Measurements from ENCODE around the gene FA2H.
"Not testable (repeated sequence)": the region's sequence is repeated elsewhere in the genome, so short reads cannot be mapped to it uniquely, and the experiment has no call there.

FA2H gene

DNA sequence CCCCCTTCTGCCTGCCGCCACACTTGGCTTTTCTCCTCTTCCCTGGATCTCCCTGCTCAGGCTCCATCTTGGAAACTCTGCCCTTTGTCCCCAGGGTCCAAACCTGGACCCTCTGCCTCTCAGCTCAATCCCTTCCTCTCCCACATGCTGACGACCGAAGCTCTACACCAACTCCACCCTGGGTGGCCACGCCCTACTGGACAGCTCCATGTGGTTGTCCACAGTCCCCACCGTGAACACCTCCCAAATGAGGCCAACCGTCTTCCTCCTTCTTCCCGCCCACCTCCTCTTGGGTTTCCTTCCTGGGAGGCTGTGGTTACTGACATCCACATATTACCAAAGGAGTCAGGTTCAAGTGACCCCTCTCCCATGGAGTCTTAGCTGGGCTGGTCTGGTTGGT is 51.4 kb downstream of the FA2H start:
- POLR2A ChIA-PET, result interaction anchor here (0.5 kb wide), 1 partner anchor 64 kb away, joined by 6 read pairs; no protein-coding TSS in a partner anchor
- TF ChIP-seq, protein P1, sequence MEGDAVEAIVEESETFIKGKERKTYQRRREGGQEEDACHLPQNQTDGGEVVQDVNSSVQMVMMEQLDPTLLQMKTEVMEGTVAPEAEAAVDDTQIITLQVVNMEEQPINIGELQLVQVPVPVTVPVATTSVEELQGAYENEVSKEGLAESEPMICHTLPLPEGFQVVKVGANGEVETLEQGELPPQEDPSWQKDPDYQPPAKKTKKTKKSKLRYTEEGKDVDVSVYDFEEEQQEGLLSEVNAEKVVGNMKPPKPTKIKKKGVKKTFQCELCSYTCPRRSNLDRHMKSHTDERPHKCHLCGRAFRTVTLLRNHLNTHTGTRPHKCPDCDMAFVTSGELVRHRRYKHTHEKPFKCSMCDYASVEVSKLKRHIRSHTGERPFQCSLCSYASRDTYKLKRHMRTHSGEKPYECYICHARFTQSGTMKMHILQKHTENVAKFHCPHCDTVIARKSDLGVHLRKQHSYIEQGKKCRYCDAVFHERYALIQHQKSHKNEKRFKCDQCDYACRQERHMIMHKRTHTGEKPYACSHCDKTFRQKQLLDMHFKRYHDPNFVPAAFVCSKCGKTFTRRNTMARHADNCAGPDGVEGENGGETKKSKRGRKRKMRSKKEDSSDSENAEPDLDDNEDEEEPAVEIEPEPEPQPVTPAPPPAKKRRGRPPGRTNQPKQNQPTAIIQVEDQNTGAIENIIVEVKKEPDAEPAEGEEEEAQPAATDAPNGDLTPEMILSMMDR (IDR thresholded peaks at IDR 0.05; ENCODE audit: control extremely low read depth, extremely low read depth, low read depth, missing control alignments), result no peak

DNA sequence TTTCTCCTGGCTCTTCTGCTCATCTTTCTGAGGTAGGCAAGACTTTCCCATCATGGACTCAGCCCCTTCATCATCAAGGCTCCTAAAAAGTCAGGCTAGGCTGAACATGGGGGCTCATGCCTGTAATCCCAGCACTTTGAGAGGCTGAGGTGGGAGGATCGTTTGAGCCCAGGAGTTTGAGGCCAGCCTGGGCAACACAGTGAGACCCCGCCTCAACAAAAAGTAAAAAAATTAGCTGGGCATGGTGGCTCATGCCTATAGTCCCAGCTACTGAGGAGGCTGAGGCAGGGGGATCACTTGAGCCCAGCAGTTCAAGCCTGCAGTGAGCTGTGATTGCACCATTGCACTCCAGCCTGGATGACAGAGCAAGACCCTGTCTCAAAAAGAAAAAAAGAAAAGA is 52.5 kb downstream of the FA2H start:
- CTCF ChIA-PET, result interaction anchor here (0.9 to 5.2 kb wide), 3 partner anchors 12 to 141 kb away, joined by 3 to 19 read pairs (median 7); no protein-coding TSS in a partner anchor
- POLR2A ChIA-PET; DNase-seq (ENCODE audit: extremely low spot score): not testable (repeated sequence)

More for the DNA sequence above, 51.4 kb downstream of the FA2H start:
- no peak for DNase-seq (ENCODE audit: extremely low spot score)
- CTCF ChIA-PET, result interaction anchor here (1.2 to 5.2 kb wide), 3 partner anchors 10 to 140 kb away, joined by 4 to 19 read pairs (median 7); no protein-coding TSS in a partner anchor

DNA sequence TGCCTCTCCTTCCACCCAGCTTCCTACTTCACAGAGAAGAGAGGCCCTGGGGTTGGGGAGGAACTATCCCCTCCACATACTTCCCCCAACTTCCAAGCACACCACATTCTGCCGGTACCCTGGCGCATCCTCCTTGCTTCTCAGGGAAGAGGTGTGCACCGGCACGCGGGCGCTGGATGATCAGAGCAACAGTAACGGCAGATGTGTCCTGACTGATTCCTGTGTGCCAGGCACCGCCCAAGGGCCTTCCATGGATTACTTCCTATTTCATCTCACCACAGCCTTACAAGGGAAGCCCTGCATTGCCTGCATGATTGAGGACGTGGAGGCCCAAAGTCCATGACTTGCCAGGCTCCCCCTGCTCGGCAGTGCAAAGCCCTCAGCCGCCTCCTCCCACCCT is 52.9 kb downstream of the FA2H start:
- DNase-seq (ENCODE audit: extremely low spot score), result no peak
- ChIA-PET CTCF (interaction anchor here (0.9 to 1.2 kb wide), 2 partner anchors 12 to 141 kb away, joined by 3 read pairs; no protein-coding TSS in a partner anchor), POLR2A (no interaction called here)
- TF ChIP-seq, protein P1 (IDR thresholded peaks at IDR 0.05; ENCODE audit: control extremely low read depth, extremely low read depth, low read depth, missing control alignments), result no peak

DNA sequence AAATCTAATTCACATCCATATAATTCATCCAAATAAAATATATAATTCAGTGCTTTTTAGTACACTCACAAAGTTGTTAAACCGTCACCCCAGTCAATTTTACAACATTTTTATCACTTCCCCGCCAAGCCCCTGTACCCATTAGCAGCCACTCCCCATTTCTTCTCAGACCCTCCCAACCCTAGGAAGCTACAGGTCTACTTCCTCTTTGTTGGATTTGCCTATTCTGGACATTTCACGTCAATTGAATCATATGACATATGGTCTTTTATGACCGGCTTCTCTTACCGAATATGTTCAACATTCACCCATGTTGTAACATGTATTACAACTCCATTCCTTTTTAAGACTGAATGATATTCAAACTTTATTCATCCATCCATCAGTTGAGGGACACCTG is 54.0 kb downstream of the FA2H start:
- DNase-seq (ENCODE audit: extremely low spot score), result no peak
- ChIA-PET POLR2A (no interaction called here), CTCF (interaction anchor here (1.0 to 3.1 kb wide), 3 partner anchors 10 to 142 kb away, joined by 3 to 14 read pairs (median 3); partner anchors contain the start of gene MLKL)

DNA sequence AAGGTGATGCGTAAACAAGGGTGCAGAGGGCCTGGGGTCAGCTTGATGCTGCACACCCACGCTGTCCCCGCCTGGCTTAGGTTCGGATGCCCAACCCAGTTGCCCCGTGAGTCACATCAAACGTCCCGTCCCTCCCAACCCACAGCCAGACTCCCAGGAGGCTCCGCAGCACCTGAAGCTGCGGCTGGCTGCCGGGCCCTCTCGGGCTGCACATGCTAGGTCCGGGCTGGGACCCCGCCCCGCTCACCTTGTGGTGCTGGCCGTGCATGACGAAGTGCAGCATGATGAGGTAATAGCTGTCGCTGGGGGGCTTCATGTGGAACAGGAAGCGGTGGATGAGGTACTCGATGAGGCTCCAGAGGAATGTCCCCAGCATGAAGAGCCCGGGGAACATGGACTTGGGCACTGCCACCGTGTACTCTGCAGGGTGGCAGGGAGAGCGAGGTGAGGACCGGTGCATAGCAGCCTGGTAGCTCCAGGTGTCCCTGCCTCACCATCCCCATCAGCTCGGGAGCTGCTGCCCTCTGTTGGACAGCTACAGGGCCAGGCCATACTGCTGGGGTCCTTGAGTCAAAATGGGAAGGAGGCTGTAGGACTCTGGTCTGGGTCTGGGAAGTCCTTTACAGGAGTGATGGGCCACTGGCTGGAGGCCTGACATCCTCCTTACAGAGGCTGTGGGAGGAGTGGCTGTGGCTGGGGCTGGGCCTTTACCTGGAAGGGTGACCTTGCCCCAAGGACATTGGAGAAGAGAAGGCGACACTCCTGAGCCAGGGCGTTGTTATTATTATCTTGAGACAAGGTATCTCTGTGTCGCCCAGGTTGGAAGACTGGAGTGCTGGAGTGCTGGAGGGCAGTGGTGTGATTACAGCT is 55.6 kb downstream of the FA2H start:
- CTCF ChIA-PET, result interaction anchor here (1.3 to 3.1 kb wide), 2 partner anchors 12 to 144 kb away, joined by 4 to 14 read pairs; no protein-coding TSS in a partner anchor
- POLR2A ChIA-PET, result interaction anchor here (0.5 kb wide), 1 partner anchor 125 kb away, joined by 3 read pairs; no protein-coding TSS in a partner anchor
- TF ChIP-seq, protein P1 (IDR thresholded peaks at IDR 0.05; ENCODE audit: control extremely low read depth, extremely low read depth, low read depth, missing control alignments), result no peak
- no peak for DNase-seq (ENCODE audit: extremely low spot score)

More for the DNA sequence above, 54.0 kb downstream of the FA2H start:
- TF ChIP-seq, protein P1 (IDR thresholded peaks at IDR 0.05; ENCODE audit: control extremely low read depth, extremely low read depth, low read depth, missing control alignments), result no peak

DNA sequence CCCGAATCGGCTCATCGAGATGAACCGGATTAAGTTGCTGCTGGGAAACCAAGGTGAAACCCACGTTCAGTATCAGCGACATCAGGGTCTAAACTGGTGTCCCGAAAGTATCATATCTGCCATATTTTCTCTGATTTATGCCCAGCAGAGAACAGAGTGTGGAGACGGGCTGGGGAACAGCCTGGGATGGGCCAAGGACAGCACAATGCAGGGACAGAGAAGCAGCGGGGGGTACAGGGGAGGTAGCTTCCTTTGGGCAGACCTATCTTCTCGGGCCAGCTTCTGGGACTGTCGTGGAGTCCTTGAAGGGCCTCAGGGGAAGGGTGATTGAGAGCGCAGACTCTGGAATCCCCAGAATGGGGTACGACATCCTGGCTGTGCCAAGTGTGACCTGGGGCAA is 56.5 kb downstream of the FA2H start:
- ChIA-PET POLR2A (no interaction called here), CTCF (interaction anchor here (3.1 kb wide), 1 partner anchor 144 kb away, joined by 14 read pairs; no protein-coding TSS in a partner anchor)
- DNase-seq (ENCODE audit: extremely low spot score), result no peak
- TF ChIP-seq, protein P1 (IDR thresholded peaks at IDR 0.05; ENCODE audit: control extremely low read depth, extremely low read depth, low read depth, missing control alignments), result no peak

DNA sequence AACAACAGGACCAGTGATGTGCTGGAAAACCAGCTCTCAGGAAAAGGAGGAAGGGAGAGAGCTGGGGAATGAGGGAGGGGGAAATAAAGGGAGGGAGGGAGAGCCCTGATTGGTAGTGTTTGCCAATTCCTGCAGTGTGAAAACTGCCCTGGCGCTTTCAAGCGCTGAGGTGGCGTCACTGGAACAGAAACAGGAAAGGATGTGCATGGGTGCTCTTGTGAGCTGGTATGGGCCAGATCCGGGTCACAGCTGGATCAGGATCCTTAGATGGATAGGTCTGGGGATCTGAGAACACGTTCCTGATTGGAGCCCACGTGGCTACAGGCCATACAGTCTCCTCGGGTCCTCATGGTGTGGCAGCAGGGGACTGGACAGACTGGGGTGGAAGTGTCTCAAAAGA is 57.3 kb downstream of the FA2H start:
- no peak for DNase-seq (ENCODE audit: extremely low spot score)
- ChIA-PET CTCF (interaction anchor here (1.3 kb wide), 1 partner anchor 145 kb away, joined by 6 read pairs; no protein-coding TSS in a partner anchor), POLR2A (no interaction called here)
- TF ChIP-seq, protein P1 (IDR thresholded peaks at IDR 0.05; ENCODE audit: control extremely low read depth, extremely low read depth, low read depth, missing control alignments), result no peak
